HCT116 (cell line): ENCODE results near the gene PCDHGA1. TPM values are rescaled to one million over a fixed set of nuclear protein-coding genes. Genes with fewer than 3 reads are reported as not detected.

Source experiments
- ATAC-seq: fragments of 200-7000 bp; cut with Tn5 transposase; 2 replicates; pipeline ENCODE4 v1.9.1; 2020; ENCODE audit warnings: mild to moderate bottlenecking, moderate library complexity
- BruUV-seq: library from RNA; stranded (reverse); fragments of 400-500 nt; replicated peaks from 2 replicates; lab custom pipeline; 2021; lab: Mats Ljungman, UMichigan
- CTCF ChIA-PET: fragments of 300-600 bp; sonication (Branson Sonifier 250); formaldehyde crosslinking; loops from one replicate; lab custom pipeline; 2021; ENCODE audit warnings: antibody characterized with exemption; lab: Charles Lee
- POLR2A ChIA-PET: fragments of 300-600, 350-600 bp; sonication (Branson Sonifier 250); formaldehyde crosslinking; loops from one replicate; lab custom pipeline; 2021; ENCODE audit warnings: antibody characterized with exemption; lab: Charles Lee
- RAD21 ChIA-PET, 2 experiments: fragments of 300-600 bp; sonication (Branson Sonifier 250); formaldehyde crosslinking; loops; one replicate each; lab custom pipeline; 2023; ENCODE audit warnings: low total read pairs in 2 of 2; ENCODE audit not compliant: uncharacterized antibody in 2 of 2, unreplicated experiment in 2 of 2, low non-redundant PET in 1 of 2; lab: Charles Lee
- DNase-seq: peaks from one replicate; pipeline ENCODE4 v3.0.0-alpha.2; 2010; ENCODE audit warnings: low read depth, low spot score
- H2AFZ ChIP-seq: fragments of 200-600 bp; shearing (Covaris generic), sonication (generic); 2 replicates; pipeline ENCODE4 v1.6.1; 2017; ENCODE audit warnings: low read depth, mixed run types, mixed read lengths, antibody characterized with exemption, low read length; ENCODE audit not compliant: poor library complexity, severe bottlenecking
- H3K27ac ChIP-seq: 2 replicates; pipeline ENCODE4 v1.5.1; 2012; ENCODE audit warnings: low read depth, low read length
- H3K27me3 ChIP-seq: fragments of 200-600 bp; sonication (generic); 2 replicates; pipeline ENCODE4 v1.6.1; 2016; ENCODE audit warnings: mixed run types, low read length, mixed read lengths; ENCODE audit not compliant: insufficient read depth
- H3K36me3 ChIP-seq, 2 experiments: fragments of 200-500 bp in 1 of 2; fragments of 200-600 bp in 1 of 2; sonication (Bioruptor generic) in 1 of 2; sonication (generic) in 1 of 2; 2 replicates each; pipeline versions ENCODE4 v1.5.1 to v1.6.1; 2014 to 2016; ENCODE audit warnings: low read length in 2 of 2, inconsistent platforms in 1 of 2, mixed read lengths in 1 of 2, mixed run types in 1 of 2; ENCODE audit not compliant: insufficient read depth in 2 of 2, control insufficient read depth in 1 of 2
- H3K4me1 ChIP-seq, 2 experiments: fragments of 200-600 bp in 1 of 2; sonication (generic) in 1 of 2; 2 replicates each; pipeline versions ENCODE4 v1.5.1 to v1.6.1; 2012 to 2017; ENCODE audit warnings: low read length in 2 of 2, inconsistent platforms in 1 of 2, mild to moderate bottlenecking in 1 of 2, mixed read lengths in 1 of 2, mixed run types in 1 of 2, moderate library complexity in 1 of 2; ENCODE audit not compliant: insufficient read depth in 2 of 2, control insufficient read depth in 1 of 2
- H3K4me2 ChIP-seq: fragments of 200-600 bp; sonication (generic); 2 replicates; pipeline ENCODE4 v1.6.1; 2017; ENCODE audit warnings: mixed run types, low read length, mixed read lengths
- H3K4me3 ChIP-seq, 2 experiments: fragments of 200-600 bp in 1 of 2; sonication (generic) in 1 of 2; replicated peaks in 1 of 2; 2 replicates each; pipeline ENCODE4 v1.5.1; 2011 to 2016; ENCODE audit warnings: low read length in 2 of 2, control low read depth in 1 of 2, low read depth in 1 of 2, mild to moderate bottlenecking in 1 of 2, mixed read lengths in 1 of 2, mixed run types in 1 of 2
- H3K79me2 ChIP-seq: fragments of 200-600 bp; sonication (generic); 2 replicates; pipeline ENCODE4 v1.6.1; 2017; ENCODE audit warnings: mild to moderate bottlenecking, mixed run types, low read length, moderate library complexity, mixed read lengths; ENCODE audit not compliant: insufficient read depth
- H3K9ac ChIP-seq: fragments of 200-600 bp; sonication (generic); 2 replicates; pipeline ENCODE4 v1.6.1; 2016; ENCODE audit warnings: low read length, mixed read lengths
- H3K9me2 ChIP-seq: fragments of 200-600 bp; sonication (generic), shearing (Covaris generic); 2 replicates; pipeline ENCODE4 v1.6.1; 2017; ENCODE audit warnings: mixed run types, mild to moderate bottlenecking, moderate library complexity; ENCODE audit not compliant: insufficient read depth
- H3K9me3 ChIP-seq, 2 experiments: fragments of 200-500 bp in 1 of 2; fragments of 200-600 bp in 1 of 2; sonication (Bioruptor generic) in 1 of 2; sonication (generic) in 1 of 2; 2 replicates each; pipeline ENCODE4 v1.6.1; 2014 to 2017; ENCODE audit warnings: low read length in 2 of 2, mixed read lengths in 2 of 2, inconsistent platforms in 1 of 2, low read depth in 1 of 2, mild to moderate bottlenecking in 1 of 2, mixed run types in 1 of 2, moderate library complexity in 1 of 2; ENCODE audit not compliant: control insufficient read depth in 1 of 2, insufficient read depth in 1 of 2
- H4K20me1 ChIP-seq: fragments of 200-600 bp; sonication (generic), shearing (Covaris generic); 2 replicates; pipeline ENCODE4 v1.6.1; 2017; ENCODE audit warnings: mixed run types, mild to moderate bottlenecking, moderate library complexity; ENCODE audit not compliant: insufficient read depth
- CBX3 ChIP-seq: IDR thresholded peaks from 2 replicates; pipeline ENCODE4 v1.6.1; 2012; ENCODE audit warnings: low read depth
- CEBPB ChIP-seq: IDR thresholded peaks from 2 replicates; pipeline ENCODE4 v1.6.1; 2012; ENCODE audit warnings: low read depth
- EGR1 ChIP-seq: IDR thresholded peaks from 2 replicates; pipeline ENCODE4 v1.6.1; 2012; ENCODE audit warnings: low read depth
- ELF1 ChIP-seq: IDR thresholded peaks from 2 replicates; pipeline ENCODE4 v1.6.1; 2012; ENCODE audit warnings: low read depth, borderline replicate concordance
- EZH2phosphoT487 ChIP-seq: fragments of 200-600 bp; IDR thresholded peaks from 2 replicates; pipeline ENCODE4 v1.6.1; 2018; ENCODE audit warnings: antibody characterized with exemption, borderline replicate concordance
- FOSL1 ChIP-seq: IDR thresholded peaks from 2 replicates; pipeline ENCODE4 v1.6.1; 2012; ENCODE audit warnings: low read depth
- JUND ChIP-seq: IDR thresholded peaks from 2 replicates; pipeline ENCODE4 v1.6.1; 2012
- MAX ChIP-seq: IDR thresholded peaks from 2 replicates; pipeline ENCODE4 v1.6.1; 2012
- POLR2A ChIP-seq: IDR thresholded peaks from 2 replicates; pipeline ENCODE4 v1.7.0; 2011; ENCODE audit warnings: borderline replicate concordance; ENCODE audit not compliant: insufficient read depth, insufficient read length; ENCODE audit errors: extremely low read depth
- POLR2AphosphoS5 ChIP-seq: IDR thresholded peaks from 2 replicates; pipeline ENCODE4 v1.6.1; 2011; ENCODE audit warnings: mild to moderate bottlenecking, low read depth, low read length, moderate library complexity
- RAD21 ChIP-seq: IDR thresholded peaks from 2 replicates; pipeline ENCODE4 v1.6.1; 2012; ENCODE audit warnings: low read depth, mild to moderate bottlenecking
- SP1 ChIP-seq: IDR thresholded peaks from 2 replicates; pipeline ENCODE4 v1.6.1; 2012; ENCODE audit warnings: low read depth
- SRF ChIP-seq: IDR thresholded peaks from 2 replicates; pipeline ENCODE4 v1.6.1; 2012; ENCODE audit warnings: low read depth
- TCF7L2 ChIP-seq: IDR thresholded peaks from 2 replicates; pipeline ENCODE4 v1.7.0; 2011; ENCODE audit warnings: borderline replicate concordance, inconsistent platforms; ENCODE audit not compliant: insufficient read depth, insufficient read length; ENCODE audit errors: extremely low read depth
- YY1 ChIP-seq: IDR thresholded peaks from 2 replicates; pipeline ENCODE4 v1.6.1; 2011; ENCODE audit warnings: low read length, low read depth, moderate library complexity, mild to moderate bottlenecking; ENCODE audit not compliant: insufficient replicate concordance; ENCODE audit errors: extremely low read depth
- ZFX ChIP-seq: fragments of 450-650 bp; IDR thresholded peaks from 2 replicates; pipeline ENCODE4 v1.6.1; 2017
- ZNF274 ChIP-seq: fragments of 200-500 bp; sonication (Bioruptor generic); IDR thresholded peaks from 2 replicates; pipeline ENCODE4 v1.6.1; 2014; ENCODE audit warnings: mild to moderate bottlenecking, low read depth, low read length, inconsistent platforms
- intact Hi-C: fragments of 100-400 bp; cut with micrococcal nuclease; formaldehyde crosslinking; loops from 2 replicates; pipeline ENCODE4 v1.10.0; 2022
- total RNA-seq: library from RNA; stranded (reverse); gene quantifications from one replicate; pipeline ENCODE4 v1.2.1, GENCODE V29; 2021; ENCODE audit not compliant: unreplicated experiment
- TF ChIP-seq, protein P1 (sequence below): IDR thresholded peaks from 2 replicates; pipeline ENCODE4 v1.6.1; 2011; ENCODE audit warnings: mild to moderate bottlenecking, low read length, moderate library complexity; ENCODE audit not compliant: insufficient replicate concordance; ENCODE audit errors: extremely low read depth
- TF ChIP-seq, protein P2 (sequence below): IDR thresholded peaks from 2 replicates; pipeline ENCODE4 v1.6.1; 2012
- TF ChIP-seq, protein P3 (sequence below), 3 experiments: fragments of 200-600 bp in 1 of 3; sonication (generic) in 1 of 3; IDR thresholded peaks in 2 of 3; conservative IDR thresholded peaks in 1 of 3; 2 replicates each; pipeline ENCODE4 v1.5.1; 2012 to 2017; ENCODE audit warnings: low read depth in 2 of 3, low read length in 2 of 3, antibody characterized with exemption in 1 of 3, borderline replicate concordance in 1 of 3, control low read depth in 1 of 3, mild to moderate bottlenecking in 1 of 3, mixed read lengths in 1 of 3, mixed run types in 1 of 3, moderate library complexity in 1 of 3; ENCODE audit not compliant: insufficient read depth in 1 of 3

PCDHGA1 gene
- total RNA-seq, 1 experiment from 2014 or later, result 0.05 TPM

DNA sequence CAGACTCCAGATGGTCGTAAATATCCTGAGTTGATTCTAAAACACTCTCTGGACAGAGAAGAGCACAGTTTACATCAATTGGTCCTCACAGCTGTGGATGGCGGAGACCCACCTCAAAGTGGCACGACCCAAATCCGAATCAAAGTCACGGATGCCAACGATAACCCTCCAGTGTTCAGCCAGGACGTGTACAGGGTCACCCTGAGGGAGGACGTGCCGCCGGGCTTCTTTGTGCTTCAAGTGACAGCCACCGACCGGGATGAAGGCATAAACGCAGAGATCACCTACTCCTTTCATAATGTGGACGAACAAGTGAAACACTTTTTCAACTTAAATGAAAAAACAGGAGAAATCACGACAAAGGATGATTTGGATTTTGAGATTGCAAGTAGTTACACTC lies 30.4 kb downstream of the PCDHGA1 start:
- no peaks in the 10 kb centered on the region for H3K27me3 ChIP-seq
- H3K9ac ChIP-seq, result no peak overlapping the region
- H3K79me2 ChIP-seq, result no peaks in the 10 kb centered on the region
- no peak overlapping the region for H3K4me3 ChIP-seq
- H4K20me1 ChIP-seq, result no peaks in the 10 kb centered on the region
- ATAC-seq (no peak), DNase-seq (no peak)
- H3K27ac ChIP-seq, result no peak overlapping the region
- CTCF ChIA-PET, result interaction anchor here (0.8 to 1.1 kb wide), 2 partner anchors 53 to 203 kb away, joined by 3 to 6 read pairs; partner anchors contain the start of gene PCDHGA10
- BruUV-seq, result no TSS peak
- H3K4me1 ChIP-seq, result no peaks in the 10 kb centered on the region
- intact Hi-C loops, result no loop called here
- TF ChIP-seq FOSL1 (no peak), YY1 (no peak), ELF1 (no peak), CBX3 (no peak), POLR2AphosphoS5 (no peak), MAX (no peak), JUND (no peak), SRF (no peak), RAD21 (no peak), EZH2phosphoT487 (no peak), ZNF274 (no peak), SP1 (no peak), POLR2A (no peak), TCF7L2 (no peak), EGR1 (no peak), ZFX (no peak), CEBPB (no peak)
- TF ChIP-seq, protein P1, sequence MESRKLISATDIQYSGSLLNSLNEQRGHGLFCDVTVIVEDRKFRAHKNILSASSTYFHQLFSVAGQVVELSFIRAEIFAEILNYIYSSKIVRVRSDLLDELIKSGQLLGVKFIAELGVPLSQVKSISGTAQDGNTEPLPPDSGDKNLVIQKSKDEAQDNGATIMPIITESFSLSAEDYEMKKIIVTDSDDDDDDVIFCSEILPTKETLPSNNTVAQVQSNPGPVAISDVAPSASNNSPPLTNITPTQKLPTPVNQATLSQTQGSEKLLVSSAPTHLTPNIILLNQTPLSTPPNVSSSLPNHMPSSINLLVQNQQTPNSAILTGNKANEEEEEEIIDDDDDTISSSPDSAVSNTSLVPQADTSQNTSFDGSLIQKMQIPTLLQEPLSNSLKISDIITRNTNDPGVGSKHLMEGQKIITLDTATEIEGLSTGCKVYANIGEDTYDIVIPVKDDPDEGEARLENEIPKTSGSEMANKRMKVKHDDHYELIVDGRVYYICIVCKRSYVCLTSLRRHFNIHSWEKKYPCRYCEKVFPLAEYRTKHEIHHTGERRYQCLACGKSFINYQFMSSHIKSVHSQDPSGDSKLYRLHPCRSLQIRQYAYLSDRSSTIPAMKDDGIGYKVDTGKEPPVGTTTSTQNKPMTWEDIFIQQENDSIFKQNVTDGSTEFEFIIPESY, result no peak
- TF ChIP-seq, protein P2, sequence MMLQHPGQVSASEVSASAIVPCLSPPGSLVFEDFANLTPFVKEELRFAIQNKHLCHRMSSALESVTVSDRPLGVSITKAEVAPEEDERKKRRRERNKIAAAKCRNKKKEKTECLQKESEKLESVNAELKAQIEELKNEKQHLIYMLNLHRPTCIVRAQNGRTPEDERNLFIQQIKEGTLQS, result no peak
- TF ChIP-seq, protein P3, sequence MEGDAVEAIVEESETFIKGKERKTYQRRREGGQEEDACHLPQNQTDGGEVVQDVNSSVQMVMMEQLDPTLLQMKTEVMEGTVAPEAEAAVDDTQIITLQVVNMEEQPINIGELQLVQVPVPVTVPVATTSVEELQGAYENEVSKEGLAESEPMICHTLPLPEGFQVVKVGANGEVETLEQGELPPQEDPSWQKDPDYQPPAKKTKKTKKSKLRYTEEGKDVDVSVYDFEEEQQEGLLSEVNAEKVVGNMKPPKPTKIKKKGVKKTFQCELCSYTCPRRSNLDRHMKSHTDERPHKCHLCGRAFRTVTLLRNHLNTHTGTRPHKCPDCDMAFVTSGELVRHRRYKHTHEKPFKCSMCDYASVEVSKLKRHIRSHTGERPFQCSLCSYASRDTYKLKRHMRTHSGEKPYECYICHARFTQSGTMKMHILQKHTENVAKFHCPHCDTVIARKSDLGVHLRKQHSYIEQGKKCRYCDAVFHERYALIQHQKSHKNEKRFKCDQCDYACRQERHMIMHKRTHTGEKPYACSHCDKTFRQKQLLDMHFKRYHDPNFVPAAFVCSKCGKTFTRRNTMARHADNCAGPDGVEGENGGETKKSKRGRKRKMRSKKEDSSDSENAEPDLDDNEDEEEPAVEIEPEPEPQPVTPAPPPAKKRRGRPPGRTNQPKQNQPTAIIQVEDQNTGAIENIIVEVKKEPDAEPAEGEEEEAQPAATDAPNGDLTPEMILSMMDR (IDR thresholded peaks at IDR 0.05 in 2 of 3, conservative IDR thresholded peaks at IDR 0.05 in 1 of 3; ENCODE audit: borderline replicate concordance in 1 of 3, insufficient read depth in 1 of 3, low read depth in 2 of 3, low read length in 2 of 3), result no peak
- peaks cover 5 to 6% of the 10 kb centered on the region in 2 experiments; a peak in 2 of 4 replicates for H3K9me3 ChIP-seq
- no peaks in the 10 kb centered on the region for H3K36me3 ChIP-seq
- no peaks in the 10 kb centered on the region for H3K9me2 ChIP-seq
- RAD21 ChIA-PET, result no interaction called here
- no peak overlapping the region for H2AFZ ChIP-seq
- POLR2A ChIA-PET, result no interaction called here
- no peak overlapping the region for H3K4me2 ChIP-seq
